GM12865 (cell line): ENCODE results near the gene SAP25.

Experiments used
- DNase-seq: peaks from one replicate; pipeline ENCODE4 v3.0.0; 2010; ENCODE audit warnings: low read depth
- H3K4me3 ChIP-seq: 2 replicates; pipeline ENCODE4 v1.5.1; 2011; ENCODE audit warnings: mild to moderate bottlenecking, low read depth, low read length, control low read depth
- CTCF ChIP-seq: IDR thresholded peaks from 2 replicates; pipeline ENCODE4 v1.5.1; 2011; ENCODE audit warnings: low read length, control low read depth, low read depth, inconsistent platforms; ENCODE audit not compliant: insufficient read depth; ENCODE audit errors: missing control alignments

SAP25 gene

GRCh38 chr7:100595188-100595587, 21.5 kb upstream of the SAP25 start:
- H3K4me3 ChIP-seq = no peak overlapping the region
- DNase-seq = no peak
- no peak for TF ChIP-seq CTCF

- no peak for DNase-seq
- TF ChIP-seq CTCF = no peak
- H3K4me3 ChIP-seq = no peak overlapping the region
These were observed 17.9 kb upstream of the SAP25 start for GRCh38 chr7:100591596-100591995.

GRCh38 chr7:100590077-100590737, 16.5 kb upstream of the SAP25 start:
- DNase-seq = no peak
- H3K4me3 ChIP-seq = no peak overlapping the region
- TF ChIP-seq CTCF = no peak

- no peak for DNase-seq
- no peak for TF ChIP-seq CTCF
These were observed 15.7 kb upstream of the SAP25 start for GRCh38 chr7:100589341-100589947.

GRCh38 chr7:100588438-100588837, 14.7 kb upstream of the SAP25 start:
- peak; percentile 46 for DNase-seq
- H3K4me3 ChIP-seq = no peak overlapping the region
- TF ChIP-seq CTCF = peak; percentile 47

More at GRCh38 chr7:100589341-100589947, 15.7 kb upstream of the SAP25 start:
- no peak overlapping the region for H3K4me3 ChIP-seq

GRCh38 chr7:100586266-100587025, 12.7 kb upstream of the SAP25 start, which contains the start of gene FBXO24:
Gene FBXO24, plus strand, starts transcription at chr7:100586328. Its CDS starts 298 bp downstream, at chr7:100586626.
- peak; percentile 100 for DNase-seq
- H3K4me3 ChIP-seq = peak within 1 kb of the TSS; percentile 93
- TF ChIP-seq CTCF = no peak
